Suprapubic skin (tissue), 4 donors: Measurements from ENCODE around the gene RNF5.

Experiments used
- EP300 ChIP-seq: sonication (generic); formaldehyde crosslinking; IDR thresholded peaks from one replicate; pipeline ENCODE4 v1.6.1; 2017; ENCODE audit warnings: antibody characterized with exemption
- POLR2A ChIP-seq, 2 donors: fragments of 450-650 bp; IDR thresholded peaks; one replicate each; pipeline ENCODE4 v1.6.1; 2017; ENCODE audit warnings: antibody characterized with exemption in 2 of 2, mild to moderate bottlenecking in 2 of 2, moderate library complexity in 2 of 2
- POLR2AphosphoS5 ChIP-seq, 3 donors: sonication (generic); formaldehyde crosslinking; IDR thresholded peaks; one replicate each; pipeline ENCODE4 v1.6.1; 2017; ENCODE audit warnings: antibody characterized with exemption in 3 of 3
- TF ChIP-seq, protein P1 (sequence below), 2 donors: fragments of 200-600 bp in 1 of 2; fragments of 450-650 bp in 1 of 2; sonication (generic) in 1 of 2; IDR thresholded peaks; one replicate each; pipeline ENCODE4 v1.5.1; 2016 to 2019; ENCODE audit warnings: antibody characterized with exemption in 2 of 2, mild to moderate bottlenecking in 1 of 2, moderate library complexity in 1 of 2

DNA sequence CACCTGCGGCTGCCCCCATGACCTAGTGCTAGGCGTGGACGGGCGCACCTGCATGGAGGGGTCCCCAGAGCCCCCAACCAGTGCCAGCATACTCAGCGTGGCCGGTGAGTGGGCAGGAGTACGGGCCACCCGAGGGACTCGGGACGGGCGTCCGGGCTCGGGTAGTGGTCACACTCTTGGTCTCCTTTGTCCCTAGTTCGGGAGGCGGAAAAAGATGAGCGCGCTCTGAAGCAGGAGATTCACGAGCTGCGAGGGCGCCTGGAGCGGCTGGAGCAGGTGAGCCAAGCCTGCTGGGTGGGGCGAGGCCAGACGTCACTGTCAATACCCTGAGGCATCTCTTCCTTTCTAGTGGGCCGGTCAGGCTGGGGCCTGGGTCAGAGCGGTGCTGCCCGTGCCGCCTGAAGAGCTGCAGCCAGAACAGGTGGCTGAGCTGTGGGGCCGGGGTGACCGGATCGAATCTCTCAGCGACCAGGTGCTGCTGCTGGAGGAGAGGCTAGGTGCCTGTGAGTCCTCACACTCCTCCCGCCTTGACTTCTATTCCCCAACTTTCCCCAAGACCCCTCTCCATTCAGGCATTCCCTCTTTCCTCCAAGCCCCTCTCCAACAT is 10.9 kb upstream of the RNF5 start:
- TF ChIP-seq, protein P1, sequence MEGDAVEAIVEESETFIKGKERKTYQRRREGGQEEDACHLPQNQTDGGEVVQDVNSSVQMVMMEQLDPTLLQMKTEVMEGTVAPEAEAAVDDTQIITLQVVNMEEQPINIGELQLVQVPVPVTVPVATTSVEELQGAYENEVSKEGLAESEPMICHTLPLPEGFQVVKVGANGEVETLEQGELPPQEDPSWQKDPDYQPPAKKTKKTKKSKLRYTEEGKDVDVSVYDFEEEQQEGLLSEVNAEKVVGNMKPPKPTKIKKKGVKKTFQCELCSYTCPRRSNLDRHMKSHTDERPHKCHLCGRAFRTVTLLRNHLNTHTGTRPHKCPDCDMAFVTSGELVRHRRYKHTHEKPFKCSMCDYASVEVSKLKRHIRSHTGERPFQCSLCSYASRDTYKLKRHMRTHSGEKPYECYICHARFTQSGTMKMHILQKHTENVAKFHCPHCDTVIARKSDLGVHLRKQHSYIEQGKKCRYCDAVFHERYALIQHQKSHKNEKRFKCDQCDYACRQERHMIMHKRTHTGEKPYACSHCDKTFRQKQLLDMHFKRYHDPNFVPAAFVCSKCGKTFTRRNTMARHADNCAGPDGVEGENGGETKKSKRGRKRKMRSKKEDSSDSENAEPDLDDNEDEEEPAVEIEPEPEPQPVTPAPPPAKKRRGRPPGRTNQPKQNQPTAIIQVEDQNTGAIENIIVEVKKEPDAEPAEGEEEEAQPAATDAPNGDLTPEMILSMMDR (IDR thresholded peaks at IDR 0.05): no peak
- TF ChIP-seq POLR2A (IDR thresholded peaks at IDR 0.05): no peak
- no peak for TF ChIP-seq POLR2AphosphoS5 (IDR thresholded peaks at IDR 0.05)
- TF ChIP-seq EP300: no peak
